Peyer's patch (tissue), 4 donors: Measurements from ENCODE around the gene MAPK8IP1. TPM values are rescaled to one million over a fixed set of nuclear protein-coding genes. Genes with fewer than 3 reads are reported as not detected.

ENCODE experiments used
- DNase-seq, 3 donors: peaks; one replicate each; pipeline ENCODE4 v3.0.0-alpha.2; 2017 to 2019
- H3K27ac ChIP-seq, 4 donors: fragments of 200-600 bp; sonication (generic); one replicate each; pipeline ENCODE4 v1.5.1; 2016 to 2019
- H3K27me3 ChIP-seq, 2 donors: fragments of 200-600 bp; sonication (generic); one replicate each; pipeline ENCODE4 v1.5.1; 2019
- H3K36me3 ChIP-seq, 3 donors: fragments of 200-600 bp; sonication (generic); one replicate each; pipeline ENCODE4 v1.5.1; 2016 to 2019
- H3K4me1 ChIP-seq, 4 donors: fragments of 200-600 bp; sonication (generic); one replicate each; pipeline ENCODE4 v1.5.1; 2016 to 2019
- H3K4me3 ChIP-seq, 4 donors: fragments of 200-600 bp; sonication (generic); 1 replicate in 3 of 4; 2 replicates in 1 of 4; pipeline ENCODE4 v1.5.1; 2016 to 2019; ENCODE audit warnings: mild to moderate bottlenecking in 1 of 4
- H3K9me3 ChIP-seq, 4 donors: fragments of 200-600 bp; sonication (generic); one replicate each; pipeline ENCODE4 v1.5.1; 2016 to 2019; ENCODE audit warnings: mild to moderate bottlenecking in 1 of 4
- CTCF ChIP-seq, 6 experiments: fragments of 450-650 bp in 4 of 6; fragments of 200-600 bp in 2 of 6; sonication (generic) in 1 of 6; IDR thresholded peaks; one replicate each; pipeline ENCODE4 v1.5.1; 2017 to 2019; ENCODE audit warnings: antibody characterized with exemption in 6 of 6, mild to moderate bottlenecking in 3 of 6, moderate library complexity in 1 of 6
- POLR2A ChIP-seq, 2 donors: fragments of 450-650 bp; IDR thresholded peaks; one replicate each; pipeline ENCODE4 v1.5.1; 2017; ENCODE audit warnings: antibody characterized with exemption in 2 of 2, mild to moderate bottlenecking in 2 of 2, moderate library complexity in 2 of 2
- total RNA-seq, 4 donors: library from RNA; depleted of rRNA; stranded (reverse); fragments of >200 nt; gene quantifications; one replicate each; pipeline ENCODE4 v1.1.0, GENCODE V29; 2016

Gene MAPK8IP1
- total RNA-seq, 4 donors from 2014 or later = 1.1 to 17.3 (median 3.3) TPM

DNA sequence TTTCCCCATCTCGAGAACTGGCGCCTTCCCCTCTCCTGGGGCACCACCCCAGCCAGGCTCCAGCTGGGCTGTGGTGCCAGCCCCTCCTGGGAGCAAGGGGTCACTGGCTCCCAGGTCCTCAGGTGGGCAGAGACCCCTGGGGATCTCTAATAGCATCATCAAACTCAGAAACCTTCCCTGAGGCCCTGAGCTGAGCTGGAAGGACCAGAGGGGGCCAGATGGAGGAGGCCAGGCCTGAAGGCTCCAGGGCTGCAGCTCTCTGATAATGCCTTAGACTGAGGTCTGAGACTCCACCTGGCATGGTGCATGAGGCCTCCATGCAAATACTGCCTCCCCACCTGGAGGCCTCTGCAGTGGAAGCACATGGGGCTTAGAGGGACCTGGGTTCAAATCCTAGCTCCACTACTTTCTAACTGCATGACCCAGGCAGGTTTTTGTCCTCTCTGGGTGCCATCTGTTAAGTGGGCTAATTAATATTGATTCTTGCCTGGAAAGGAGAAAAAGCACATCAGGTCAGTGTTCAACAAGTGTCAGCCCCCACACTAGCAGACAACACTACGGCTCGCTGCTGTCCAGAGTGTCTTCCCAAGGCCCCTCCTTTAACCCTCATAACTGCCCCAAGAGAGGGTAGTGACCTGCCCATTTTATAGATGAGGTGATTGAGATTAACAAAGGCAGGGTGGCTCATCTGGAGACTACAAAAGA, 1.5 kb downstream of the MAPK8IP1 start:
- no peak overlapping the region for H3K27ac ChIP-seq
- H3K36me3 ChIP-seq = peaks cover 0 to 8% (median 0%) of the 10 kb centered on the region in 3 donors
- H3K4me3 ChIP-seq = no peak overlapping the region
- no peak for DNase-seq
- no peaks in the 10 kb centered on the region for H3K9me3 ChIP-seq
- no peaks in the 10 kb centered on the region for H3K27me3 ChIP-seq
- TF ChIP-seq POLR2A (IDR thresholded peaks at IDR 0.05) = no peak
- peaks cover 0 to 7% (median 2%) of the 10 kb centered on the region in 4 donors for H3K4me1 ChIP-seq

DNA sequence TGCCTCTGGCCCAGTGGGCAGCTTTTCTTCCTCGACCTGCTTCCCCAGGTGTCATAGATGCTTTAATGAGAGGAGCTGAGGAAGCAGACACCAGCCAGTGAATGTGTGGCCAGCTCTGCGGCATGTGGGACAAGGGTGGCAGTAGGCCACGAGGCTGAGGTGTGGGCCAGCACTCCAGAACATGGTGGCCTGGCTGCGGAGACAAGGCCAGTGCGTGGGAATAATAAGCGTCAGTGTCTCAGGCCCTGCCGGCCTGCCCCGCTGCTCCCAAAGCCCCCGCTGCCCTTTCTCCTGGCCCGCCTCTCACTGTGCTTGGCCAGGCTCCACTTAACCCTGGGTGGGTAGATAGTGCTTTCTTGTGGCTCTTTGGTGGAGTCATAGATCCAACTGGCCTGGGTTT, 2.1 kb downstream of the MAPK8IP1 start:
- H3K4me1 ChIP-seq = peaks cover 0 to 7% (median 2%) of the 10 kb centered on the region in 4 donors
- no peak overlapping the region for H3K4me3 ChIP-seq
- TF ChIP-seq CTCF (IDR thresholded peaks at IDR 0.05) = no peak
- TF ChIP-seq POLR2A (IDR thresholded peaks at IDR 0.05) = no peak
- no peaks in the 10 kb centered on the region for H3K27me3 ChIP-seq
- no peak overlapping the region for H3K27ac ChIP-seq
- H3K36me3 ChIP-seq = peaks cover 0 to 3% (median 0%) of the 10 kb centered on the region in 3 donors
- no peak for DNase-seq
- H3K9me3 ChIP-seq = no peaks in the 10 kb centered on the region

DNA sequence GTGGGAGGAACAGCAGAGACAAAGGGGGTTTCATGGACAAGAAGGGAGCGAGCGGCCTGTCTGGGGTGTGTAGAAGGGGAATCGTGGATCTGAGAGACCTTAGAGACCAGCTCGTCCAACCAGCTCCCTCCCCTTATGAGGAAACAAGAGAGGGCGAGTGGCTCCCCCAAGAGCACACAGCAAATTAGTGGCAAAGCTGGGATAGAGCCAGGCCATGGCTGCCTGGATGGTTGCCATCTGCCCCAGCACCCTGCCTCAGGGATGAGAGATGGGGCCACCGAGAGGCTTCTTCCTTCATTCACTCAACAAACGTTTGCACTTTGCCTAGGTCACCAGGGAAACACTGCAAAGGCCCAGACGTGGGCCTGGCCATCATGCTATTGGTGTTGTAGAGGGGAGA, 4.1 kb downstream of the MAPK8IP1 start:
- Histone ChIP-seq H3K36me3 (no peaks in the 10 kb centered on the region), H3K4me1 (peaks cover 0 to 7% (median 2%) of the 10 kb centered on the region in 4 donors), H3K4me3 (no peak overlapping the region), H3K27me3 (no peaks in the 10 kb centered on the region), H3K27ac (no peak overlapping the region), H3K9me3 (no peaks in the 10 kb centered on the region)
- no peak for DNase-seq
- TF ChIP-seq POLR2A (IDR thresholded peaks at IDR 0.05) = no peak
- no peak for TF ChIP-seq CTCF (IDR thresholded peaks at IDR 0.05)

DNA sequence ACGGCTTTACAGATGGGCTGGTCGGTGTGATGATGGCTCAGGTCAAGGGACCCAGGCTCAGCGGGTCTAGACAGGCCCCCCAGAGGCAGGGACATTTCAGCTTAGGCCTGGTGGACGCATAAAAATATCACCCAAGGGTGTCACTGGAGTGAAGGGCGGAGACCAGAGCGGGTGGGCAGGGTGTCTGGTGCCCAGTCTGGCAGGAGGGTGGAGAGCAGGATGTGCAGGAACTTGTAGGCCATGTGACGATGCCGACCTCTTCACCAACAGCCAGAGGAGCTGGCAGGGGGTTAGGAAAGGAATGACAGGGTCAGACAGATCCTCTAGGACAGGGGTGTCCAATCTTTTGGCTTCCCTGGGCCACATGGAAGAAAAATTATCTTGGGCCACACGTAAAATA, 4.5 kb downstream of the MAPK8IP1 start:
- Histone ChIP-seq H3K27ac (no peak overlapping the region), H3K4me3 (no peak overlapping the region), H3K4me1 (peaks cover 0 to 7% (median 2%) of the 10 kb centered on the region in 4 donors), H3K9me3 (no peaks in the 10 kb centered on the region), H3K36me3 (no peaks in the 10 kb centered on the region), H3K27me3 (no peaks in the 10 kb centered on the region)
- no peak for DNase-seq
- TF ChIP-seq POLR2A (IDR thresholded peaks at IDR 0.05) (no peak), CTCF (IDR thresholded peaks at IDR 0.05) (no peak)

DNA sequence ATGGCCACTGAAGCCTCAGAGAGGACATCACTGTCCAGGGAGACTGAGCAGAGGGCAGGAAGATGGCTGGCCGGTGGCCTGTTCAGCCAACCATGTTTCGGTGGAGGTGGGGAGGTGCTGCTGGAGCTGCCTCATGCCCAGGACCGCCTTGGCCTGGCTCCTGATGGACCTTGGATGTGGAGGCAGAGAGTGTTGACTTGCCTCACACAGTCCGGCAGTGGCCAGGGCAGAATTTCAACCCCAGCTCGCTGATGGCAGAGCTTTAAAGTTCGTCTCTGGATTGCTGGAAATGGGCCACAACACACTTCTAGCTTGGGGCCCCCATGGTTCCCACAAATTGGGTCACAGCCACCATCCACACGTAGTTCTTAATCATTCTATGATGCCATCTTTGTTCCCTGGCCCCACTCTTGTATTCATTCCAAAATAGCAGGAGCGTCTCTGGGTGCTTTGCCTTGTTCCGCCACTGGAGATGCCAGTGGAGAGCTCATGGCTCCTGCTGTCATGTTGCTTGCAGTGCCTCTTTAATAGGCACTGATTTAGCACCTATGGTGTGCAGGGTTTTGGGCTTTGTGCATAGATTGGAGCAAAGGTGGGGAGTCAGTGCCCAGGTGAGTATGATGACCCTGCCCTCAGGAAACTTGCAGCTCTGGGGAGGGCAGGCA, 5.6 kb downstream of the MAPK8IP1 start:
- TF ChIP-seq CTCF (IDR thresholded peaks at IDR 0.05) (no peak), POLR2A (IDR thresholded peaks at IDR 0.05) (no peak)
- H3K27me3 ChIP-seq = no peaks in the 10 kb centered on the region
- H3K4me1 ChIP-seq = peaks cover 0 to 3% (median under 1%) of the 10 kb centered on the region in 4 donors
- no peak for DNase-seq
- H3K4me3 ChIP-seq = no peak overlapping the region
- no peaks in the 10 kb centered on the region for H3K9me3 ChIP-seq
- no peak overlapping the region for H3K27ac ChIP-seq
- no peaks in the 10 kb centered on the region for H3K36me3 ChIP-seq

- no peak for TF ChIP-seq POLR2A (IDR thresholded peaks at IDR 0.05)
- no peak for TF ChIP-seq CTCF (IDR thresholded peaks at IDR 0.05)
Measured at GRCh38 chr11:45892856-45893255, 7.4 kb downstream of the MAPK8IP1 start.

More at GRCh38 chr11:45892856-45893255, 7.4 kb downstream of the MAPK8IP1 start:
- DNase-seq = no peak
- Histone ChIP-seq H3K9me3 (no peaks in the 10 kb centered on the region), H3K36me3 (no peaks in the 10 kb centered on the region), H3K27ac (no peak overlapping the region), H3K4me3 (no peak overlapping the region), H3K4me1 (no peaks in the 10 kb centered on the region), H3K27me3 (no peaks in the 10 kb centered on the region)
